GM06990 (cell line): ENCODE data around the gene MDFIC.

Source experiments
- DNase-seq: peaks from one replicate; pipeline ENCODE4 v3.0.0-alpha.2; 2011; ENCODE audit not compliant: insufficient read length; ENCODE audit errors: extremely low read depth
- H3K27me3 ChIP-seq: replicated peaks from 2 replicates; pipeline ENCODE4 v1.6.0; 2011; ENCODE audit warnings: low read length; ENCODE audit not compliant: control insufficient read depth, insufficient read depth
- H3K36me3 ChIP-seq: 2 replicates; pipeline ENCODE4 v1.5.1; 2011; ENCODE audit warnings: low read length; ENCODE audit not compliant: control insufficient read depth, insufficient read depth
- H3K4me3 ChIP-seq: replicated peaks from 2 replicates; pipeline ENCODE4 v1.5.1; 2011; ENCODE audit warnings: low read depth, mild to moderate bottlenecking, control low read depth, low read length
- TF ChIP-seq, protein P1 (sequence below): IDR thresholded peaks from 2 replicates; pipeline ENCODE4 v1.5.1; 2011; ENCODE audit warnings: low read length, control low read depth, mild to moderate bottlenecking, inconsistent platforms; ENCODE audit not compliant: insufficient read depth, poor library complexity, severe bottlenecking

MDFIC gene

DNA sequence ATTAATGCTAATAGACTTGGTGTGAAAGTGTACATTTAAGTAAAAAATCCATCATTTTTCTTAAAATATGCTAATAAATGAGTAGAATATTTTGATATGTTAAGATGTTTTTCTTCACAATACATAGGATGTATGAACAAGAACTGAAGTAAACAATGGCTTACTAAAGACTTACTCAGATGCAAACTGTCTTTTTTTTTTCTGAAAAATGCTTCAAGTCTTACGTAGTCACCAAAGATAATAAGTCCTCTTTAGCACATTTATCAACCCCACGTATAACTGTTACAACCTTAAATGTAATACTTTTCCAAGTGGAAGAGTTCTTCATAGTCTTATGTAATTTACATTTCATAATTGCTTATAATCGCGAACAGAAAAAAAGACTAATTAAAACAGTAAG lies 54.8 kb downstream of the MDFIC start:
- no peak overlapping the region for H3K4me3 ChIP-seq
- DNase-seq: no peak
- TF ChIP-seq, protein P1, sequence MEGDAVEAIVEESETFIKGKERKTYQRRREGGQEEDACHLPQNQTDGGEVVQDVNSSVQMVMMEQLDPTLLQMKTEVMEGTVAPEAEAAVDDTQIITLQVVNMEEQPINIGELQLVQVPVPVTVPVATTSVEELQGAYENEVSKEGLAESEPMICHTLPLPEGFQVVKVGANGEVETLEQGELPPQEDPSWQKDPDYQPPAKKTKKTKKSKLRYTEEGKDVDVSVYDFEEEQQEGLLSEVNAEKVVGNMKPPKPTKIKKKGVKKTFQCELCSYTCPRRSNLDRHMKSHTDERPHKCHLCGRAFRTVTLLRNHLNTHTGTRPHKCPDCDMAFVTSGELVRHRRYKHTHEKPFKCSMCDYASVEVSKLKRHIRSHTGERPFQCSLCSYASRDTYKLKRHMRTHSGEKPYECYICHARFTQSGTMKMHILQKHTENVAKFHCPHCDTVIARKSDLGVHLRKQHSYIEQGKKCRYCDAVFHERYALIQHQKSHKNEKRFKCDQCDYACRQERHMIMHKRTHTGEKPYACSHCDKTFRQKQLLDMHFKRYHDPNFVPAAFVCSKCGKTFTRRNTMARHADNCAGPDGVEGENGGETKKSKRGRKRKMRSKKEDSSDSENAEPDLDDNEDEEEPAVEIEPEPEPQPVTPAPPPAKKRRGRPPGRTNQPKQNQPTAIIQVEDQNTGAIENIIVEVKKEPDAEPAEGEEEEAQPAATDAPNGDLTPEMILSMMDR: no peak
- H3K27me3 ChIP-seq: no peaks in the 10 kb centered on the region
- no peaks in the 10 kb centered on the region for H3K36me3 ChIP-seq

DNA sequence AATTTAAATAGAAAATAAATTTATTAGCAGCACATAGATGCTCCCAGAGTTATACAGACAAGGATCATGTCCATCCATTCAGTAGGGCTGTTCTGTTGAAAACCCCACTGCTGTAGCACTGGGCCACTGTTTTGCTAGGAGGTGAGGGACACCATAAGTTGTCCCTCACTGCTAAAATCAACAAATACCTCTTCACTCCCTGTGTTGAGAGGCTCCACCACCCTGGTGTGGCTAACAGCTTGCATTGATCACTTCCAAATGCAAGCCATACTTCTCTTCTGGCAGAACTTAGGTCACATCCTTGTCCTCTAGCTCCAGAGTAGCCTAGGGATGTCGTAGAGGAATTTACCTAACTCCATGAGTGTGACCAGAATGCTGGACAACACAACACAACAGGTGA lies 55.4 kb downstream of the MDFIC start:
- DNase-seq: no peak
- TF ChIP-seq, protein P1: no peak

DNA sequence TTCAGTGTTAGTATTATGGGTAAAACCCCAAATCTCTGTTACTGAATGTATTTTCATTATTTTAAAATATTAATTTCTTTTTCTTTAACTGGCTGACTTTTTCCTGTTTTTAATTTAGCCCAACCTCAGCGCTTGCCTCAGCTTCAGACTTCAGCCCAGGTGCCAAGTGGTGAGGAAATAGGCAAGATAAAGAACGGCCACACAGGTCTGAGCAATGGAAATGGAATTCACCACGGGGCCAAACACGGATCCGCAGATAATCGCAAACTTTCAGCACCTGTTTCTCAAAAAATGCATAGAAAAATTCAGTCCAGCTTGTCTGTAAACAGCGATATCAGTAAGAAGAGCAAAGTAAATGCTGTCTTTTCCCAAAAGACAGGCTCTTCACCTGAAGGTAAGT lies 57.5 kb downstream of the MDFIC start:
- H3K4me3 ChIP-seq: no peak overlapping the region
- H3K27me3 ChIP-seq: no peaks in the 10 kb centered on the region
- TF ChIP-seq, protein P1: no peak
- H3K36me3 ChIP-seq: no peaks in the 10 kb centered on the region; the same call in 1 of the 2 replicates
- DNase-seq: no peak

More for the DNA sequence above, 55.4 kb downstream of the MDFIC start:
- H3K4me3 ChIP-seq: no peak overlapping the region
- no peaks in the 10 kb centered on the region for H3K27me3 ChIP-seq
- H3K36me3 ChIP-seq: no peaks in the 10 kb centered on the region

DNA sequence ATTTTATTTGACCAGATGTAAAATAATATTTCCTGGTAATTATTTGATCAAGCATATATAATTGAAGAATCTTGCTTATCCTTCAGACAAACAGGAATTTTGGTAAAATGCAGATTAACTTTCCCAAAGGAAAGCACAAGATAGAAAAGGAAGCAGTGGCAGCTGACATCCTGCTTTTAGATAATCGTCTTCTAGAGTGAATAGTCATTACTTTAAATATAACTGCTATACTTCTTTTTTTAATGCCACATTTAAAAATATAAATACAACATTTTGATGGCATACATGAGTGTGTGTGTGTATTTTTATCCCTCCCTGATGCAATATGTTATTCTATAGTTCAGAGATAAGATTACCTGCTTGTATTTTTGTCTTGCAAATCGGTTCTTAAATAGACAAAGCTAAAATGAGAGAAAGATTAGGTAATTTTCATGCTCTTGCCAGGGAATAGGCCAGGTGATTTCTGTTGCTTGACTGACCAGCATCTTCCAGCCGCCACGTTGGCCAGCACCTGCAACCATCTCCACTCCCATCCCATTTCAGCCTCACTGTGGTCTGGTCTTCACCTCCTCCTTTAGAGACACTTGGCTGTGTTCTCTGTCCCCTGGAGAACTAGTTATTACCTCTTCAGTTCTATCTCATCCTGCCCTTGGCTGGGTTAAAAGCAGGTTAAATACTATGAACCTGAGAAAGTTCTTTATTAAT lies 58.1 kb downstream of the MDFIC start:
- peak; percentile 10 for DNase-seq
- TF ChIP-seq, protein P1: no peak
- Histone ChIP-seq H3K4me3 (no peak overlapping the region), H3K36me3 (no peaks in the 10 kb centered on the region; the same call in 1 of the 2 replicates), H3K27me3 (no peaks in the 10 kb centered on the region)

DNA sequence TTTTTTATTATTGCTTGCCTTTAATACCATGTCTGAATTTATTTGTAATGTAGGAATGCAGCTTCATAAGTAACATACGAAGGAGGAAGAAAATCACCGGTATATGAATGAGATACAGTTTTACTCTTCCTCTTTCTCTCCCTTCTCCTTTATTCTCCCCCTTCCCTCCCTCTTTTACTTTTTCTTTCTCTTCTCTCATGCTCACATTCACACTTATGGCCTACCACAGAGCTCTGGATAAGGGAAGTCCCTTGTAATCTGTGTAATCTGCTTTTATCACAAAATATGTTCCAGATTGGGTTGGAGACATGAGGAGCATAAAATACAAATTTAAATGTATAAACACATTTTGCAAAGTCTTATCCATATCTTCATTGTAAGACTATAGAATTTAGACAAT lies 59.4 kb downstream of the MDFIC start:
- H3K4me3 ChIP-seq: no peak overlapping the region
- no peaks in the 10 kb centered on the region; the same call in 1 of the 2 replicates for H3K36me3 ChIP-seq
- H3K27me3 ChIP-seq: no peaks in the 10 kb centered on the region
- DNase-seq: no peak
- TF ChIP-seq, protein P1: no peak
